Measurements from ENCODE around the gene SLC5A2.

The SLC5A2 gene

GRCh38 chr16:31488468-31489297 is 5.8 kb downstream of the SLC5A2 start:
- TF ChIP-seq ESRRG (CRISPR knock-in tag; IDR thresholded peaks at IDR 0.05) = no peak
- TF ChIP-seq OSR1 (CRISPR knock-in tag; IDR thresholded peaks at IDR 0.05) = no peak
- no peak for TF ChIP-seq CSRNP3 (CRISPR knock-in tag; IDR thresholded peaks at IDR 0.05)
- TF ChIP-seq RARB (CRISPR knock-in tag; IDR thresholded peaks at IDR 0.05) = no peak
- TF ChIP-seq BACH2 (CRISPR knock-in tag; IDR thresholded peaks at IDR 0.05; ENCODE audit: borderline replicate concordance) = no peak
- no peak for TF ChIP-seq ZFP3 (CRISPR knock-in tag; IDR thresholded peaks at IDR 0.05)
- TF ChIP-seq ZNF565 (CRISPR knock-in tag; conservative IDR thresholded peaks at IDR 0.05; ENCODE audit: low read depth) = no peak
- no peak for TF ChIP-seq ZNF70 (CRISPR knock-in tag; IDR thresholded peaks at IDR 0.05)
- TF ChIP-seq SNAI2 (CRISPR knock-in tag; IDR thresholded peaks at IDR 0.05) = no peak
- TF ChIP-seq ZNF8 (CRISPR knock-in tag; IDR thresholded peaks at IDR 0.05) = no peak
- peak; percentile 11 for ATAC-seq

- no peak for ATAC-seq
- TF ChIP-seq TSHZ2 (CRISPR knock-in tag; IDR thresholded peaks at IDR 0.05) = no peak
- TF ChIP-seq ZFP3 (CRISPR knock-in tag; IDR thresholded peaks at IDR 0.05) = no peak
- TF ChIP-seq CREB5 (CRISPR knock-in tag; IDR thresholded peaks at IDR 0.05; ENCODE audit: low read depth) = no peak
- no peak for TF ChIP-seq PPARA (CRISPR knock-in tag; IDR thresholded peaks at IDR 0.05; ENCODE audit: borderline replicate concordance)
- TF ChIP-seq CSRNP3 (CRISPR knock-in tag; IDR thresholded peaks at IDR 0.05) = no peak
- TF ChIP-seq PATZ1 (CRISPR knock-in tag; IDR thresholded peaks at IDR 0.05; ENCODE audit: borderline replicate concordance) = no peak
- no peak for TF ChIP-seq ARNTL (CRISPR knock-in tag; IDR thresholded peaks at IDR 0.05; ENCODE audit: borderline replicate concordance, low read depth)
- no peak for TF ChIP-seq ISL1 (CRISPR knock-in tag; IDR thresholded peaks at IDR 0.05)
- TF ChIP-seq GLIS3 (CRISPR knock-in tag; IDR thresholded peaks at IDR 0.05) = no peak
- TF ChIP-seq BACH2 (CRISPR knock-in tag; IDR thresholded peaks at IDR 0.05; ENCODE audit: borderline replicate concordance) = no peak
These were observed 6.3 kb downstream of the SLC5A2 start for GRCh38 chr16:31489298-31489564.

- ATAC-seq = no peak
- TF ChIP-seq ISL1 (CRISPR knock-in tag; IDR thresholded peaks at IDR 0.05) (no peak), GLIS3 (CRISPR knock-in tag; IDR thresholded peaks at IDR 0.05) (no peak), ARNTL (CRISPR knock-in tag; IDR thresholded peaks at IDR 0.05; ENCODE audit: borderline replicate concordance, low read depth) (no peak), ZNF70 (CRISPR knock-in tag; IDR thresholded peaks at IDR 0.05) (no peak), OSR1 (CRISPR knock-in tag; IDR thresholded peaks at IDR 0.05) (no peak), ZFP3 (CRISPR knock-in tag; IDR thresholded peaks at IDR 0.05) (no peak), SNAI2 (CRISPR knock-in tag; IDR thresholded peaks at IDR 0.05) (no peak), POU6F1 (CRISPR knock-in tag; IDR thresholded peaks at IDR 0.05; ENCODE audit: borderline replicate concordance, low read depth) (no peak), ZC3H10 (CRISPR knock-in tag; IDR thresholded peaks at IDR 0.05) (no peak), TCF4 (CRISPR knock-in tag; IDR thresholded peaks at IDR 0.05; ENCODE audit: borderline replicate concordance) (no peak), ESRRG (CRISPR knock-in tag; IDR thresholded peaks at IDR 0.05) (no peak), ZNF565 (CRISPR knock-in tag; conservative IDR thresholded peaks at IDR 0.05; ENCODE audit: low read depth) (no peak), PATZ1 (CRISPR knock-in tag; IDR thresholded peaks at IDR 0.05; ENCODE audit: borderline replicate concordance) (no peak), BACH2 (CRISPR knock-in tag; IDR thresholded peaks at IDR 0.05; ENCODE audit: borderline replicate concordance) (no peak)
These were observed 7.0 kb downstream of the SLC5A2 start for GRCh38 chr16:31489616-31490584.

All from SK-N-SH treated with all-trans-retinoic acid at 6 μM for 48 hours (cell line).